ENCODE results near the gene CEP162. TPM values are rescaled to one million over a fixed set of nuclear protein-coding genes. Genes with fewer than 3 reads are reported as not detected.
"Not testable (repeated sequence)": the region's sequence is repeated elsewhere in the genome, so short reads cannot be mapped to it uniquely, and the experiment has no call there.

CEP162 gene
- total RNA-seq, 1 donor from 2014 or later: 3.4 TPM

GRCh38 chr6:84197708-84198107 lies 29.7 kb downstream of the CEP162 start:
- DNase-seq (ENCODE audit: low read depth): no peak

GRCh38 chr6:84193114-84193708 lies 34.2 kb downstream of the CEP162 start:
- Histone ChIP-seq H3K4me3 (ENCODE audit: low read depth, low read length) (no peak overlapping the region), H3K36me3 (ENCODE audit: control insufficient read depth, insufficient read depth, low read length) (no peaks in the 10 kb centered on the region), H3K27me3 (ENCODE audit: control insufficient read depth, insufficient read depth, low read length) (no peaks in the 10 kb centered on the region)
- FAIRE-seq (no peak), DNase-seq (ENCODE audit: low read depth) (peak; percentile 89)
- TF ChIP-seq, protein P1, sequence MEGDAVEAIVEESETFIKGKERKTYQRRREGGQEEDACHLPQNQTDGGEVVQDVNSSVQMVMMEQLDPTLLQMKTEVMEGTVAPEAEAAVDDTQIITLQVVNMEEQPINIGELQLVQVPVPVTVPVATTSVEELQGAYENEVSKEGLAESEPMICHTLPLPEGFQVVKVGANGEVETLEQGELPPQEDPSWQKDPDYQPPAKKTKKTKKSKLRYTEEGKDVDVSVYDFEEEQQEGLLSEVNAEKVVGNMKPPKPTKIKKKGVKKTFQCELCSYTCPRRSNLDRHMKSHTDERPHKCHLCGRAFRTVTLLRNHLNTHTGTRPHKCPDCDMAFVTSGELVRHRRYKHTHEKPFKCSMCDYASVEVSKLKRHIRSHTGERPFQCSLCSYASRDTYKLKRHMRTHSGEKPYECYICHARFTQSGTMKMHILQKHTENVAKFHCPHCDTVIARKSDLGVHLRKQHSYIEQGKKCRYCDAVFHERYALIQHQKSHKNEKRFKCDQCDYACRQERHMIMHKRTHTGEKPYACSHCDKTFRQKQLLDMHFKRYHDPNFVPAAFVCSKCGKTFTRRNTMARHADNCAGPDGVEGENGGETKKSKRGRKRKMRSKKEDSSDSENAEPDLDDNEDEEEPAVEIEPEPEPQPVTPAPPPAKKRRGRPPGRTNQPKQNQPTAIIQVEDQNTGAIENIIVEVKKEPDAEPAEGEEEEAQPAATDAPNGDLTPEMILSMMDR (IDR thresholded peaks at IDR 0.05; ENCODE audit: insufficient read depth, low read length, severe bottlenecking): no peak

More at GRCh38 chr6:84197708-84198107, 29.7 kb downstream of the CEP162 start:
- no peaks in the 10 kb centered on the region for H3K27me3 ChIP-seq (ENCODE audit: control insufficient read depth, insufficient read depth, low read length)
- no peaks in the 10 kb centered on the region for H3K36me3 ChIP-seq (ENCODE audit: control insufficient read depth, insufficient read depth, low read length)
- no peak for FAIRE-seq
- no peak overlapping the region for H3K4me3 ChIP-seq (ENCODE audit: low read depth, low read length)
- TF ChIP-seq, protein P1 (IDR thresholded peaks at IDR 0.05; ENCODE audit: insufficient read depth, low read length, severe bottlenecking): no peak

DNA sequence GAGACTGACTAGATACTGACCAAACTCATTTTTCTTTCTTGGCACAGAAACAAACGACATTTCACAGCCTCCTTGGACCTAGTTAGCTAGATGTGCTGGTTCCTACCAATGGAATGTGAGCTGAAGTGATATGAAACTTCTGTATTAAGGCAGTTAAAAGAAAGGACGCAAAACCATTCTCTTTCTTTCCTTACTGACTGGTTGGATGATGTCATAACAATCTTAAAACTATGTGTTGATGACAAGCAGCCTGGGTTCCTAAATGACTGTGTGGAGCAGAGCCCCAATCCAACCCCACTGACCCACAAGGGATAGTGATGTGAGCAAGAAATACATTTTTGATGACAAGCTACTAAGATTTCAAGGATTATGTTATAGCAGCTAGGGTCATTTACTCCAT lies 35.6 kb downstream of the CEP162 start:
- FAIRE-seq (no peak), DNase-seq (ENCODE audit: low read depth) (no peak)
- Histone ChIP-seq H3K36me3 (ENCODE audit: control insufficient read depth, insufficient read depth, low read length) (no peaks in the 10 kb centered on the region), H3K4me3 (ENCODE audit: low read depth, low read length) (no peak overlapping the region), H3K27me3 (ENCODE audit: control insufficient read depth, insufficient read depth, low read length) (no peaks in the 10 kb centered on the region)
- TF ChIP-seq, protein P1 (IDR thresholded peaks at IDR 0.05; ENCODE audit: insufficient read depth, low read length, severe bottlenecking): no peak

DNA sequence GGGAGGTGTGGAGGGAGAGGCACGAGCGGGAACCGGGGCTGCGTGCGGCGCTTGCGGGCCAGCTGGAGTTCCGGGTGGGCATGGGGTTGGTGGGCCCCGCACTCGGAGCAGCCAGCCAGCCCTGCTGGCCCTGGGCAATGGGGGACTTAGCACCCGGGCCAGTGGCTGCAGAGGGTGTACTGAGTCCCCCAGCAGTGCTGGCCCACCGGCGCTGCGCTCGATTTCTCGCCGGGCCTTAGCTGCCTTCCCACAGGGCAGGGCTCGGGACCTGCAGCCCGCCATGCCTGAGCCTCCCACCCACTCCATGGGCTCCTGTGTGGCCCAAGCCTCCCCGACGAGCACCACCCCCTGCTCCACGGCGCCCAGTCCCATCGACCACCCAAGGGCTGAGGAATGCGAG lies 38.1 kb downstream of the CEP162 start:
- H3K4me3 ChIP-seq (ENCODE audit: low read depth, low read length); H3K36me3 ChIP-seq (ENCODE audit: control insufficient read depth, insufficient read depth, low read length); DNase-seq (ENCODE audit: low read depth); H3K27me3 ChIP-seq (ENCODE audit: control insufficient read depth, insufficient read depth, low read length); FAIRE-seq: not testable (repeated sequence)

- no peak for FAIRE-seq
- H3K4me3 ChIP-seq (ENCODE audit: low read depth, low read length): no peak overlapping the region
- TF ChIP-seq, protein P1 (IDR thresholded peaks at IDR 0.05; ENCODE audit: insufficient read depth, low read length, severe bottlenecking): no peak
- no peak for DNase-seq (ENCODE audit: low read depth)
- no peaks in the 10 kb centered on the region for H3K36me3 ChIP-seq (ENCODE audit: control insufficient read depth, insufficient read depth, low read length)
- no peaks in the 10 kb centered on the region for H3K27me3 ChIP-seq (ENCODE audit: control insufficient read depth, insufficient read depth, low read length)
These were observed 44.0 kb downstream of the CEP162 start for GRCh38 chr6:84183430-84183829.

DNA sequence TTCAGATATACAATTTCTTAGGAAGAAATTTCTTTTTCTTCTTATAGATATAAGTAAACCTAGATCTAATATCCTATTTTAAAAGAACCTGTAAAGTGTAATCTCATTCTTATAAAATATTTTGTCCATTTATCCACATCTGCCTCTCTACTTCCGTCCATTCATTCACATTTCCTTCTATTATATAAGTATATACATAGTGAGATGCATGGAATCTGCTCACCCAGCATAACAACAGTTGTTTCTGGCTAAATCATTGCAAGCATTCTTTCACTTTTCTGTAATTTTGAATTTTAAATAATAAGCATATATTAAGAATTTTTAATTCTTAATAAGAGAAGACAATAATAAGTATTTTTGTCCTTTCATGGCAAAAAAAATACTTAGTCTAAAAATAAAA lies 45.4 kb downstream of the CEP162 start:
- Histone ChIP-seq H3K36me3 (ENCODE audit: control insufficient read depth, insufficient read depth, low read length) (no peaks in the 10 kb centered on the region), H3K27me3 (ENCODE audit: control insufficient read depth, insufficient read depth, low read length) (no peaks in the 10 kb centered on the region), H3K4me3 (ENCODE audit: low read depth, low read length) (no peak overlapping the region)
- no peak for DNase-seq (ENCODE audit: low read depth)
- no peak for FAIRE-seq
- TF ChIP-seq, protein P1 (IDR thresholded peaks at IDR 0.05; ENCODE audit: insufficient read depth, low read length, severe bottlenecking): no peak
